ENCODE results near the gene LRRIQ1.
A peak's percentile ranks its signal among the peaks of the same experiment; 100 is the strongest.
"Not testable (repeated sequence)": the region's sequence is repeated elsewhere in the genome, so short reads cannot be mapped to it uniquely, and the experiment has no call there.

LRRIQ1 gene, protein sequence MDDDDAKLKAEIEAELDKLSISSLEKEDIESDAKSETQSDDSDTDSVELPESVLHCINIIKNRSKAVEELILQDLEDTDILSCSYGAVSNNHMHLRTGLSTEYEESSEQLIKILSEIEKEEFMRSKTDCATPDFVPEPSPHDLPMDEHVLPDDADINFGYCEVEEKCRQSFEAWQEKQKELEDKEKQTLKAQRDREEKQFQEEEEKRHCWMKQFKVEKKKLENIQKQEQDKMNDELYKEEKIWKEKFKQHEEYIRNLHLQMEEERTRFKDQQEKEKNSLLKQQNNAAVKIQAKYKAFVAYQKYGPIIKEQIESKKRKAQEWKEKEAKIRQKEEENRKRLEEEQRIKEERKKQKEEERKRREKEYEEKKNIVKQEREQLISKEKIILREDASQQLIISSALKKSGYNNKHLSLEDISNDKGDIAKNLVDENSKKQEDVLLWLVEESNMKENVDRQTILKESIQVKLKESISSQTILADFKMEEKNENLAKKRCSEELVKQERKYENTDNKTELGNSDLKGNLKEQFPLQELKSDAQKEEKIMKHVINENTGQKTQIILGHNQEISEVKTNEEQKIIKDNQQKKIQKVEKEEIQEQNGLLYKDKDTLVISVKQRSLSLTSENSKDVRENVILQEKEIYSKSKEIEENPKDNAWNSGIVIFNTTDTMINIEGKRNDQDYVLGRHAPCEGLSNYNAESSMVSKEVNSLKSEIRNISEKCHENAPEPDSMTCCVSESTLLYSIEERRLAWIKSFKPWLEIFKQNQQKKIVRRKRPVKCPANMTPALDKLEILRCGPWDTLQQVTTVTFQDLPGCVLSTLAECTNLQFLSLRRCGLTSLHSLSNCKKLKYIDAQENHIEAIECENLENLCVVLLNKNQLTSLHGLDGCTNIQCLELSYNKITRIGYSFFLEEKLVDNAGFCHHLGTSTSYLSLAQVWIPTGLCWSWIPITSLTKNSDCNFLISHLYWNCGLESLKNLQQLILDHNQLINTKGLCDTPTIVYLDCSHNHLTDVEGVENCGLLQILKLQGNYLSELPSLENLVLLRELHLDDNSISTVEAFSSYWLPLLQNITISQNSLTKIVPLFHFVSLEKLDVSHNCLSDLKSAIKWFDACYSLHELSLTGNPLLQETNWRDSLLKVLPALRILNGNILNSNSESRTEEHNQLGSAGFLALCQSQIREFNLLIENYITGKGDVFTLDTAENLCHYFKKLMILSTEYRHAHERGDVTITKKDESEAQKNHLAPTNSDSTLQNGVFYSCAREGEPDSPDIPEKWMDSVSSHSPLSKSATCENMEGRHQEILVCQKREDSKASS (N-terminal part only)

DNA sequence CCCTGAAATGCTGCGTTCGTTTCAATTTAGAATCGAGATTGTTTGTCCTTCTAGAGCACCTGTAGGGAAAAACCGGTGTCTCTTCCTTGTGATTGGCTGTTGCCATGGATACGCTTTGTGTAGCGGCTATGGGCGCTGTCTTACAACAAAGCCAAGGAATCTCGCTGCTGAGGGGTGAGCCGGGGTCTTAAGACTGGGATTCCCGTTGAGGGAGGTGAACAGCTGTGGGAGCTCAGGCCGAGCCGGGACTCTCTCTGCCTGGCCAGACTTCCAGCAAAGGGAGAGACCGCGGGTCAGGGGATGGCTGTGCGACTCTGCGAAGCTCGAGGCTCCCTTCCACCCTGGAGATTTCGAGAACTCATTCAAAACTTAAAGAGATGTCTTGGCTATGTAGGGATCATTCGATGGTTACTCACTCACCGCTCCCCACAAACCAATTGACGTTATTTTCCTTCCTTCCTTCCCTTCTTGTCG lies at the start of gene LRRIQ1, which contains the start of gene TSPAN19:
TSS of gene LRRIQ1 (plus strand) at position 118 of the 474 bp plus-strand sequence. CDS start 1,826 bp downstream, outside the sequence.
TSS of gene TSPAN19 (minus strand) at position 44 of the 474 bp plus-strand sequence. CDS start 6,331 bp downstream, outside the sequence.
- FAIRE-seq = peak; percentile 95

DNA sequence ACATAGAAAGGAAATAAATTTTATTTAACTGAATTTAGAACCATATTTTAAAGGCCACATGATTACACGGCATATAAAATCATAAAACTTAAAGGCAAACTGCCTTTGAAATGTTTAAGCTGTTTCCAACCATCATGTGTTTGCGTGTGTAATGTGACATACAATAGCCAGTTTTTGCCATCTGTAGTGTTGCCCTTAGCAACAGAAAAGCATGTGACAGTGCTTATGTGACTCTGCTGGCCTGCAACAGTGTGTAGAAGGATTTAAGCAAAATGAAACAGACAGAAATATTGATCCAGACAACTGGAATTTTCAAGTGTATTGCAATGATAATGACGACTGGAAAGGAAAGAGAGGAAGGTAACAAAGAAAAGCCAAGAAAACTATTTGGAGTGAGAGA lies 49.6 kb upstream of the LRRIQ1 start:
- no peak for FAIRE-seq

DNA sequence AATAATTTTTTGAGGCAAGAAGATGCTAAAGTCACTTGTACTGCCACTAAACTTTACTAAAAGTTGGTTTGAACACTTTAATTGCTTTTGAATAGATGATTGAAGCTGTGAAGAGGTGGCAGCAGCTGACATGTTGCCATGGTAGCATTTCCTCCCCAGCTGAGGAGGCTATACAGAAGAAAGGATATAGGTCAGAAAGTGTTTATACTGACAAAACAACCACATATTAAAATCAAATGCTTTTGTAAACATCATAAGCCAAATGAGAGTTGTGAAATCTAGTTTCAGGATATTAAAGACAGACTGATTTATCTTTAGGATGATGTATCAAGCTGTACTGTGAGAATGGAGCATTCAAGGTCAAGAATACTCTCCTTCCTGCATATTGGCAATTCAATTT lies 41.7 kb upstream of the LRRIQ1 start:
- no peak for FAIRE-seq

DNA sequence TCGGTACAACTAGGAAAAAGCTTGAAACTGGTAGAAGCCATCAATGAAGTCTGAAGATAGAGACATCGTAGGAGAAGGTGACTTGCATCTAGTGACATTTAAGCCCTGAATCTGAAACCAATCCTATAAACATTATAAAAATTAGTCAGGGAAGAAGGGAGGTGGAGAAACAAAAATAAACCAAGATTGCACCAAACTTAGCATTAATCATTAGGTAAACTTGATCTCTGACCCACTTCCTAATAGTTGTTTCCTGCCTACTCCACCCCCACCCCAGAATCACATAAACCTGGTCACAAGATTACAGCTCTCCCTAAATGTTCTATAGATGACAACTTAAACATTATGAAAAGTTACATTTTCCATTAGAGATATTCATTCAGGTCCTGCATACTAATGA lies 40.5 kb upstream of the LRRIQ1 start:
- no peak for FAIRE-seq

DNA sequence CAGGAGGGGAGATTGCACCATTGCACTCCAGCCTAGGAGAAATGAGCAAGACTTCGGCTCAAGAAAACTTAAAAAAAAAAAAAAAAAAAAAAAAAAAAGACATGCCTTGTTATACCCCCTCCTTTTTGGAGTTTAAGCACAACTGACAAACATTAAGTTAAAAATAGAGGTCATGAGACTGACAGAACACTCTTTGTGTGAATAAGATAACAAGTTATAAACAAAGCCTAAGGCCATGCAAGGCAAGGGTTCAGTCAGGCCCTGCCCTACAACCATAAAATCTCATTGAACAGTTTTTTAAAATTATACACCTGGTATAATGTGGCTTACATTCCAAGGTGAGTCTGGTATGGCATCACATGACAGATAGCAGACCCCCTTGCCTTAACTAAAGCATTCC lies 39.4 kb upstream of the LRRIQ1 start:
- no peak for FAIRE-seq

DNA sequence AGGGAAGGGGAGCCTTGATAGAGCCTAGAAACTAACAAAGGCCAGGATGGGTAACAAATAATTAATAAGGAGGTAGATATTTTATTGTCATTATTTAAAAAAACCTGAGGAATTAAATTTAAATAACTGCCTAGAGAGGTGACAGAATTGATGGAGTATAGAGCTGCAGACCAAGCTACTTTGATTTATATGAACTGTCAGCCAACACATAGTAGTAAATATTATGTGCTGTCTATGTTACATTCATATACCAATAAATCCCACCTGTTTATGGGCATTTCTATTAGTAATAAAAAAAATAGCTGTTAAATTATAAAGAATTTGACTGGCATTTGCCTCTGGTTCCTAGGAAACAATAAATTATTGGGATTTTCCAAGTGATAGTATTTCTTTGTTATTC lies 37.8 kb upstream of the LRRIQ1 start:
- FAIRE-seq = no peak

DNA sequence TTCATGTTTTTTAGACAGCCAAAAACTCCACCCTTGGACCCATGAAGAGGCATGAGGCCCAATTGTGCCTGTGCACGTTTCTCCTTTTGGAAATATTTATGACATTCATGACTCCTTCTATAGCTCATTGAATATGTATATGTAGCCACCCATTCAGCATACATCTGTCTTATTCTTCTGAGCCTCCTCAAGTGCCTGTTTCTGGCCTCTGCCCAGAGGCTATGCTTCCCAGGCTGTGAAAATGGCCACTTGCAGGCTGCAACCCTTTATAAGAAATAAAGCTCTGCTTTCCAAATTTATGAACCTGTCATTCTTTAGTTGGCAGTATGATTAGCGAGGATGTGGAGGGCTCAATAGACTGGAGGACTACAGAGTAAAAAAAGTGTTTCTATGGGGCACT lies 35.4 kb upstream of the LRRIQ1 start:
- FAIRE-seq = no peak

DNA sequence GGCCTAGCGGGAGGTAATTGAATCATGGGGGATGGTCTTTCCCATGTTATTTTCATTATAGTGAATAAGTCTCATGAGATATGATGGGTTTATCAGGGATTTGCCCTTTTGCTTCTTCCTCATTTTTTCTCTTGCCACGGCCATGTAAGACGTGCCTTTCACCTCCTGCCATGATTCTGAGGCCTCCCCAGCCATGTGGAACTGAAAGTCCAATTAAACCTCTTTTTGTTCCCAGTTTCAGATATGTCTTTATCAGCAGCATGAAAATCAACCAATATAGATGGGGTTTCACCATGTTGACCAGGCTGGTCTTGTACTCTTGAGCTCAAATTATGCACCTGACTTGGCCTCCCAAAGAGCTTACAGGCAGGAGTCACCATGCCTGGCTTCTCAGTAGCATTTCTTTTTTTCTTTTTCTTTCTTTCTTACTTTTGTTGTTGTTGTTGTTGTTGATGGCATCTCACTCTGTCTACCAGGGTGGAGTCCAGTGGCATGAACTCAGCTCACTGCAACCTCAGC lies 33.3 kb upstream of the LRRIQ1 start:
- no peak for FAIRE-seq

DNA sequence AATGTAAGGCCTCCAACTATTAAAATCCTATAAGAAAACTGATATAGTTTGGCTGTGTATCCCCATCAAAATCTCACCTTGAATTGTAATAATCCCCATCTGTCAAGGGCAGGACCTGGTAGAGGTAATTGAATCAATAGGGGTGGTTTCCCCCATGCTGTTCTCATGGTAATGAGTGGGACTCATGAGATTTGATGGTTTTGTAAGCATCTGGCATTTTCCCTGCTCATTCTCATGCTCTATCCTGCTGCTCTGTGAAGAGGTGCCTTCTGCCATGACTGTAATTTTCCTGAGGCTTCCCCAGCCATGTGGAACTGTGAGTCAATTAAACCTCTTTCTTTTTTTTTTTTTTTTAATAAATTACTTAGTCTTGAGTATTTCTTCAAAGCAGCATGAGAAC lies 31.9 kb upstream of the LRRIQ1 start:
- FAIRE-seq = no peak

DNA sequence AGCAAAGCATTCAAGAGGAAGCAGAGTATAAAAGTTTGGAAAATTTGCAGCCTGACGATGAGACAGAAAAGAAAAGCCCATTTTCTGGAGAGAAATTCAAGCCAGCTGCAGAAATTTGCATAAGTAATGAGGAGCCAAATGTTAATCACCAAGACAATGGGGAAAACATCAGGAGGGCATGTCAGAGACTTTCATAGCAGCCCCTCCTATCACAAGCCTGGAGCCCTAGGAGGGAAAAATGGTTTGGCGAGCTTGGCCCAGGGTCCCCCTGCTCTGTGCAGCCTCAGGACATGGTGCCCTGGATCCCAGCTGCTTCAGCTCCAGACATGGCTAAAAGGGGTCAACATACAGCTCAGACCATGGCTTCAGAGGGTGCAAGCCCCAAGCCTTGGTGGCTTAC lies 31.1 kb upstream of the LRRIQ1 start:
- not testable (repeated sequence) for FAIRE-seq

DNA sequence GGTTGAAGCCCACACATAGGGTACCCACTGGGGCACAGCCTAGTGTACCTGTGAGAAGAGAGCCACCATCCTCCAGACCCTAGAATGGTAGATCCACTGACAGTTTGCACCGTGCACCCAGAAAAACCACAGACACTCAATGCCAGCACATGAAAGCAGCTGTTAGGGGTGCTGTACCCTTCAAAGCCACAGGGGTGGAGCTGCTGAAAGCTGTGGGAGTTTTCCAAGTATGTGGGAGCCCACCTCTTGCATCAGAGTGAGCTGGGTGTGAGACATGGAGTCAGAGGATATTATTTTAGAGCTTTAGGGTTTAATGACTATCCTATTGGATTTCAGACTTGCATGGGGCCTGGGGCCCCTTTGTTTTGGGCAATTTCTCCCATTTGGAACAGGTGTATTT lies 30.5 kb upstream of the LRRIQ1 start:
- FAIRE-seq = no peak

DNA sequence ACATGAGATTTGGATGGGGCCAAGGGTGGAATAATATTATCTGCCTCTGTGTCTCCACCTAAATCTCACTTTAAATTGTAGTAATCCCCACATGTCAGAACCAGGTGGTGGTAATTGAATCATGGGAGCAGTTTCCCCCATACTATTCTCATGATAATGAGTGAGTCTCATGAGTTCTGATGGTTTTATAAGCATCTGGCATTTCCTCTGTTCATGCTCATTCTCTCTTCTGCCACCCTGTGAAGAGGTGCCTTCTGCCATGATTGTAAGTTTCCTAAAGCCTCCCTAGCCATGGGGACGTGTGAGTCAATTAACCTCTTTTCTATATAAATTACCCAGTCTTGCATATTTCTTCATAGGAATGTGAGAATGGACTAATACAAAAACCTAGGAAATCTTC lies 29.9 kb upstream of the LRRIQ1 start:
- no peak for FAIRE-seq

DNA sequence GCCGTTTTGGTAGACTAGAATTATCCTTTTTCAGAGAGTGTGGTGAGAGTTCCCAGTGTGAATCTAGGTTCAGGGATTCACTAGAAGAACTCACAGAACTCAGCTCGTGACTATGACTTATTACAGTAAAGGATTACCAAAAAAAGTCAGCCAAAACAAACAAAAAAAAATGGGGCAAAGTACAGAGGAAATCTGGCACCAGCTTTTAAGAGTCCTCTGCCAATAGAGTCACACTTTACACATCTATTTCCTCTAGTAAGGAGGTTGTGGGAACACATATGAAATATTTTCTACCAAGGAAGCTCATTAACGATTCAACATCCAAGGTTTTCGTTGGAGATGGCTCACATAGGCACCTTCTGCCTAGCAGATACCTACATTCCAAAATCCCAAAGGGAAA lies 28.3 kb upstream of the LRRIQ1 start:
- no peak for FAIRE-seq

DNA sequence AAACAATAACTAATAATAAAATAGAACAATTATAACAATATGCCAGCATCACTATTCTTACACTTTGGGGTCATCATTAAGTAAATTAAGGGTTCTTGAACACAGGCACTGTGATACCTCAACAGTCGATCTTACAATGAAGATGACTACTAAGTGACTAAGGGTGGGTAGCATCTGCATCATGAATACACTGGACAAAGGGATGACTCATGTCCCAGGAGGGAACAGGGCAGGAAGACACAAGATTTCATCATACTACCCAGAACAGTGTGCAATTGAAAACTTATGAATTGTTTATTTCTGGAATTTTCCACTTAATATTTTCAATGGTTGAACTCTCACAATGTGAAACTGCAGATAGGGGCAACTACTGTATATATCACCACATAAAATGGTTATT lies 19.7 kb upstream of the LRRIQ1 start:
- FAIRE-seq = no peak

DNA sequence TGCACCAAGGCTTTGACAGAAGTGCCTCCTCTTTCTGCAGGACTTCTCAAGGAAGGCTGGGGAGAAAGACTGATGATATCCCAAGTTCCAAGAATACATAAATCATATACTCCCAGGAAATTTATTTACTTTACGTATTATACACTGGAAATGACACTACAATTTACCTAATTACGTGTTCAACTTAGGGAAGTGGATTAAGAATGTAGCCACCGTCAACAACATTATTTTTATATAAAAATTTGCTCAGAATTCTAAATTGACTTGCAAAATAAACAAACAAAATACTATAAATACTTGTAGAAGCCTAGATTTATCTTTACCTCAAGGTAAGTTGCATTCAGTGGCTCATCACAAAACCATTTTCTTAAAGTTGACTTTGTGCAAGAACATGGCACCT lies 19.0 kb upstream of the LRRIQ1 start:
- no peak for FAIRE-seq

DNA sequence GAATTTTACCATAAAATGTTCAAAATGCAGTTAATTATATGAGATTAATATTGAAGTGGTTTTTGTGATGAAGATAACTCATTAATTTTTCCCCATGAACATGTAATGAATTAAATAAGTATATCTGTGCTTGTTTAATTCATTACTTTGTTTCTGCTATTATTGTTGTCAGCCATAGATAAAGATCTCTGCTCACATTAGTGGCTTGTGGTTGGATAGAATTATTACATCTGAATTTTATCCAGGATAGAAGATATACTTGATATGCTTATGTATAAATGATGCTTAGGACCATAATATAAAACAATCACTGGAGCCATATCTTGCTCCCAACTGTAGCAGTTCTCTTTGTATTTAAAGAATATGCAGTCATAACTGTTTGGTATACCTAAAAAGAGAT lies 18.5 kb upstream of the LRRIQ1 start:
- no peak for FAIRE-seq

DNA sequence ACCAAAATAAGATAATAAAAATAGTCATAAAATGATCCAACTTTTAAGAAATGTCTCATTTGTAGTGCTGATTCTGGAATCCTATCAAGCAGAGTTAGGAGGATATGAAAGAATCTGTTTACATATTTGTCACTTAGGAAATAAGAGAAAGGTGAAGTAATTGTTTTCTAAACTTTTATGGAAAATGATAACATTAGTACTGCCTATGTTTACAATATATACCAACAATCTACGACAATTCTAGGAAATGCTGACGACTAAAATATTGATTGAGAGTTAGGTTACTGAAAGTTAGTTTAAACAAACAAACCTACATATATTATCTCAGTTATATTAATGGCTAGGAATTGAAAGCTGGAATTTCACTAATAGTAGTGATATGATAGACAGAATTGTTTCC lies 18.1 kb upstream of the LRRIQ1 start:
- no peak for FAIRE-seq

DNA sequence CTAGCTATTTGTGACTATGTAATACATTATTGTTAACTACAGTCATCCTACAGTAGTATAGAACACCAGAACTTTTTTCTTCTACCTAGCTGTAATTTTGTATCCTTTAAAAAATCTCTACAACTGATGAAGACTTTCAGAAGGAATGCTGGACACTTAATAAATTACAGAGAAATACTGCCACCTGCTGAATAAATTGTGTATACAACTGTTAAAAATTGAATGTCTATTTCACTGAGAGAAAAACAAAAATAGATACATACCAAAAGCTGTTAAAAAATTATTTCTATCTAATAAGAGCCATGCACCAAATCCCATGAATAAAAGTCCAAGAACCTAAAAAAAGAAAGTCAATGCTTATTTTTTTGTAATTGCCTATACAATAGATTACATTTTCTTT lies 6.7 kb upstream of the LRRIQ1 start:
- peak; percentile 99 for FAIRE-seq

DNA sequence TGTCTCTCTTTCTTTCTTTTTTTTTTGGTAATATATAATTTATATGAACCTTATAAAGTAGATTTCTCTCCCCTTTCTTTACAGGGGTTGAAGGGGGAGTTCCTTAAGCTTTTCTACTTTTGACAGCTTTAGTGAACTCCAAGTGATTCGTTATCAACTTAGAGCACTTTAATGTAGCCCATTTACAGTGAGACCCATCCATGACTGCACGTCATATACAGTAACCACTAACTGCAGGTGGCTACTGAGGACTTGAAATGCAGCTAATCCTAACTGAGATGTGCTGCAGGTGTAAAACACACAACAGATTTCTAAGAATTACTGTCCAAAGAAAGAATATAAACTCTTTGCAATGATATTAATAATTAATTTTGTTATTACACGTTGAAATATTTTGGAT lies 582 bp downstream of the LRRIQ1 start:
- FAIRE-seq = no peak

DNA sequence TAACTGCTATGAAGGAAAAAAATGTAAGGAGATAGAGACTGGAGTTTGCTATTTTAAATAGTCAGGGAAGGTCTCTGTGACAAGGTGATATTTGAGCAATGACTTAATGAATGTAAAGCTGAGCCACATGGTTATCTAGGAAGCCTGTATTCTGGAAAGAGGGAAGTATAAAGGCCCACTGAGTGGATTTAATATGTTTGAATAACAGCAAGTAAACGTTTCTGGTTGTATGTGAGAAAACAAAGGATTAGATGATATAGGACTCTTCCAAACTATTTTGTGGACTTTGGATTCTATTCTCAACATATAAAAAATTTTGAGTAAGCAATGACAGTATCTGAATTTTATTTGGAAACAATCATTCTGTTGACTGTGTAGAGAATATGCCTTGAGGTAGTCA lies 5.2 kb downstream of the LRRIQ1 start:
- no peak for FAIRE-seq

DNA sequence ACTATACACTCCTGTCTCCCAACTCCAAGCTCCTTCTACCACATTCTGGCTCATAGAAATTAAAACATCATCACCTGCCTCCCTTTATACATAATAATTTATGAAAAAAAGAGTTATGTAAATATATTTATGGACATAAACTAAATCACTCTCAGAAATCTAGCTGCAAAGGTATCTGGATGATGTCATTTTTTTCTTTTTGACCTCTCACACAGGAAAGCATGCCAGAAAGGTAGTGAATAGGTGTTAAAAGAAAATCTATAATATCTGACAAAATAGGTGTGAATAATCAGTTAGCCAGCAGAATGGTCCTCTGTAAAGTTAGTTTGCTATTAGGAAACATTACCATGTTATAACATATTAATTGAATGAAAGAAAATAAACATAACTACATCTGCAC lies 7.7 kb downstream of the LRRIQ1 start:
- no peak for FAIRE-seq

DNA sequence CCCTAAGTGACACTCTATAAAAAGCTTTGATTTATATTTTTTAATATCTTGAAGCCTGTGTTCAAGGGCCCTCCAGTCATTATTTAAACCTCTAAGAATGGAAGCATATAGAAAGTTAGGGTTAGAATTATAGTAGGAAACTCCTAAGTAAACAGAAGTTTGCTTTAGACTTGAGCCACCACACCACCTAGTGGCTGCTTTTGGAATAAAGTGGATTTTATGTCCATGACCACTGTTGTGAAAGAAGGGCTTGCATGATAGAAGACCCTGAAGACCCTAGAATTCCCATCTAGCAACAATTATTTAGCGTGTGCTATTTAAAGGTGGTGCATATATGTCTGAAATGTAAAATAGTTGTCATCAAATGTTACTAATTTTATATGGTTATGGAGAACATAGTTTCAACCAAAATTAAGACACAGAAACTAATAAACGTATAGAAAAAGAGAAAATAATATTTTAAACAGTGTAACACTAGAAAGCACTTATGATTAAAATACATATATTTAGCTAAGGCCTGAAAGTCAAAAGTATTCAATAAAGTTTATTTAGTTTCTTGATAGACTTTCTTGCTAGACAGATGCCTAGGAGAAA lies 21.3 kb downstream of the LRRIQ1 start:
- peak; percentile 94 for FAIRE-seq

Measured in islet of Langerhans (tissue), 1 donor.